DOHH2 (cell line): Measurements from ENCODE around the gene TF.

Experiments used
- H3F3A ChIP-seq: fragments of 200-600 bp; sonication (generic), shearing (Covaris generic); 2 replicates; pipeline ENCODE4 v1.6.0; 2016; ENCODE audit warnings: antibody characterized with exemption, mild to moderate bottlenecking; ENCODE audit not compliant: control insufficient read depth, insufficient read depth
- H3K27ac ChIP-seq: fragments of 200-600 bp; sonication (generic); 2 replicates; pipeline ENCODE4 v1.5.1; 2014; ENCODE audit warnings: low read depth, mild to moderate bottlenecking, low read length, moderate library complexity
- H3K27me3 ChIP-seq: fragments of 200-600 bp; sonication (generic); 2 replicates; pipeline ENCODE4 v1.6.1; 2014; ENCODE audit warnings: mild to moderate bottlenecking, low read length, mixed read lengths; ENCODE audit not compliant: control insufficient read depth
- H3K36me3 ChIP-seq: fragments of 200-600 bp; sonication (generic); 2 replicates; pipeline ENCODE4 v1.6.1; 2014; ENCODE audit warnings: mild to moderate bottlenecking, low read length, moderate library complexity, mixed read lengths; ENCODE audit not compliant: control insufficient read depth
- H3K4me1 ChIP-seq: fragments of 200-600 bp; sonication (generic); 2 replicates; pipeline ENCODE4 v1.6.1; 2014; ENCODE audit warnings: mild to moderate bottlenecking, low read length, mixed read lengths; ENCODE audit not compliant: control insufficient read depth
- H3K4me2 ChIP-seq: fragments of 200-600 bp; sonication (generic); 2 replicates; pipeline ENCODE4 v1.6.0; 2014; ENCODE audit warnings: mild to moderate bottlenecking, low read length, moderate library complexity
- H3K4me3 ChIP-seq: fragments of 200-600 bp; sonication (generic); 2 replicates; pipeline ENCODE4 v1.5.1; 2014; ENCODE audit warnings: mild to moderate bottlenecking, low read length, mixed read lengths
- H3K79me2 ChIP-seq: fragments of 200-600 bp; sonication (generic); 2 replicates; pipeline ENCODE4 v1.6.1; 2014; ENCODE audit warnings: mild to moderate bottlenecking, low read length, mixed read lengths; ENCODE audit not compliant: control insufficient read depth
- H3K9me2 ChIP-seq: fragments of 200-600 bp; sonication (generic); replicated peaks from 2 replicates; pipeline ENCODE4 v1.6.1; 2014; ENCODE audit warnings: mild to moderate bottlenecking, low read length, mixed read lengths; ENCODE audit not compliant: control insufficient read depth
- H3K9me3 ChIP-seq: fragments of 200-600 bp; sonication (generic); 2 replicates; pipeline ENCODE4 v1.6.1; 2014; ENCODE audit warnings: antibody characterized with exemption, low read length, mixed read lengths; ENCODE audit not compliant: control insufficient read depth, insufficient read depth
- H4K20me1 ChIP-seq: fragments of 200-600 bp; sonication (generic); 2 replicates; pipeline ENCODE4 v1.6.0; 2014; ENCODE audit warnings: low read depth, mild to moderate bottlenecking, antibody characterized with exemption, low read length, moderate library complexity; ENCODE audit not compliant: control insufficient read depth, insufficient read depth
- EZH2phosphoT487 ChIP-seq: fragments of 200-600 bp; sonication (generic); IDR thresholded peaks from 2 replicates; pipeline ENCODE4 v1.6.1; 2017; ENCODE audit warnings: borderline replicate concordance, mild to moderate bottlenecking, antibody characterized with exemption, low read length, moderate library complexity, mixed read lengths
- TF ChIP-seq, protein P1 (sequence below): fragments of 200-600 bp; sonication (generic); IDR thresholded peaks from one replicate; pipeline ENCODE4 v1.5.1; 2014; ENCODE audit warnings: antibody characterized with exemption, mild to moderate bottlenecking, low read depth, low read length; ENCODE audit not compliant: poor library complexity, severe bottlenecking

Gene TF

GRCh38 chr3:133699903-133700302, 46.3 kb upstream of the TF start:
- Histone ChIP-seq H3K4me3 (no peak overlapping the region), H3K27ac (no peak overlapping the region), H3K79me2 (no peaks in the 10 kb centered on the region), H3F3A (no peaks in the 10 kb centered on the region), H3K4me2 (no peak overlapping the region), H4K20me1 (no peaks in the 10 kb centered on the region), H3K4me1 (no peaks in the 10 kb centered on the region), H3K9me2 (no peaks in the 10 kb centered on the region), H3K27me3 (0 out of 2 replicates have a peak, but pooled peaks cover 2% of the 10 kb centered on the region), H3K36me3 (no peaks in the 10 kb centered on the region), H3K9me3 (no peaks in the 10 kb centered on the region)
- TF ChIP-seq, protein P1, sequence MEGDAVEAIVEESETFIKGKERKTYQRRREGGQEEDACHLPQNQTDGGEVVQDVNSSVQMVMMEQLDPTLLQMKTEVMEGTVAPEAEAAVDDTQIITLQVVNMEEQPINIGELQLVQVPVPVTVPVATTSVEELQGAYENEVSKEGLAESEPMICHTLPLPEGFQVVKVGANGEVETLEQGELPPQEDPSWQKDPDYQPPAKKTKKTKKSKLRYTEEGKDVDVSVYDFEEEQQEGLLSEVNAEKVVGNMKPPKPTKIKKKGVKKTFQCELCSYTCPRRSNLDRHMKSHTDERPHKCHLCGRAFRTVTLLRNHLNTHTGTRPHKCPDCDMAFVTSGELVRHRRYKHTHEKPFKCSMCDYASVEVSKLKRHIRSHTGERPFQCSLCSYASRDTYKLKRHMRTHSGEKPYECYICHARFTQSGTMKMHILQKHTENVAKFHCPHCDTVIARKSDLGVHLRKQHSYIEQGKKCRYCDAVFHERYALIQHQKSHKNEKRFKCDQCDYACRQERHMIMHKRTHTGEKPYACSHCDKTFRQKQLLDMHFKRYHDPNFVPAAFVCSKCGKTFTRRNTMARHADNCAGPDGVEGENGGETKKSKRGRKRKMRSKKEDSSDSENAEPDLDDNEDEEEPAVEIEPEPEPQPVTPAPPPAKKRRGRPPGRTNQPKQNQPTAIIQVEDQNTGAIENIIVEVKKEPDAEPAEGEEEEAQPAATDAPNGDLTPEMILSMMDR, result no peak
- no peak for TF ChIP-seq EZH2phosphoT487

GRCh38 chr3:133700351-133700750, 45.8 kb upstream of the TF start:
- no peak overlapping the region for H3K4me2 ChIP-seq
- H3F3A ChIP-seq, result no peaks in the 10 kb centered on the region
- H3K9me2 ChIP-seq, result no peaks in the 10 kb centered on the region
- H3K27me3 ChIP-seq, result peaks cover 3% of the 10 kb centered on the region; the same call in 1 of the 2 replicates
- no peak overlapping the region for H3K4me3 ChIP-seq
- H3K9me3 ChIP-seq, result no peaks in the 10 kb centered on the region
- H3K79me2 ChIP-seq, result no peaks in the 10 kb centered on the region
- H3K4me1 ChIP-seq, result no peaks in the 10 kb centered on the region
- H3K27ac ChIP-seq, result no peak overlapping the region
- no peaks in the 10 kb centered on the region for H3K36me3 ChIP-seq
- no peaks in the 10 kb centered on the region for H4K20me1 ChIP-seq
- TF ChIP-seq, protein P1, result no peak
- no peak for TF ChIP-seq EZH2phosphoT487

DNA sequence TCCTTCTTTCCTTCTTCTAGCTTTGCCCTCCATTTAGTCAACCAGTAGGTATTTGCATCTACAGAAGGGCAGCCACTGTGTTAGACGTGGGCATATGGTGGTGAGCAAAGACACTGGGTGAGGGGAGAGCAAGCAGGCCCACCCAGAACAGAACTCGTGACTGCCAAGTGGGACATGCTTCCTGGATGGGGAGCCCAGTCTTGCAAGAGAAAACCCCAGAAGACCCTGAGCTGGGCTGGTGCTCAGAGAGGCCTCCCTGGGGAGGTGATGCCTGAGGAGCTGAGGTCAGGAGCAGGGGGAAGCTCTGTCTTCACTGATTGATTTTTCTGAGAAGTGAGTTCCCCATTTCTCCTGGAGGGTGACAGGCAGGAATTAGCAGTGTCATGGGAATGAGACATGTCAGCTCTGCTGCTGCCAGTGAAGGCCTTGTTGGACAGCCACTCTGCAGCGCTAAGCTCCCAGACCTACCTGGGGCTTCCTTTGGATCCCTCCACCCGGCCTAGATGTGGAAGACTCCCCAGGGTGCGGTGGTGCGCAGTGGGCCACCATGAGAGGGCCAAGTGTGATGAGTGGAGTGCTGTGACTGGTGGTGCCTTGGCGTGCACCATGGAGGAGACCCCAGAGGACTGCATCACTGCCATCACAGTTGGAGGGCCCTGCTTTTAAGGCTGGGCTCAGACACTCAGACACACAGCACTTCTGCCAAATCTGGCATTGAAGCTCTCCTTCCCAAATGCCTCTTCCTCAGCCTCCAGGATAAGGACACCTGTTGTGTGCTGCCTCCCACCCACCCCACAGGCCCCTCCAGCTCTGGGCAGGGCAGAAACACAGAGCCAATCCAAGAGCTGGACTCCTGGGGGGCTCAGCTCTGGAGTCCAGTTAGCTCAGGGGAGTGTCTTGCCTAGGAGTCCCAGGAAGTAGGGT, 44.5 kb upstream of the TF start:
- TF ChIP-seq, protein P1, result no peak
- no peak for TF ChIP-seq EZH2phosphoT487
- Histone ChIP-seq H3K9me2 (no peaks in the 10 kb centered on the region), H3K36me3 (no peaks in the 10 kb centered on the region), H3K4me2 (no peak overlapping the region), H4K20me1 (no peaks in the 10 kb centered on the region), H3F3A (no peaks in the 10 kb centered on the region), H3K79me2 (no peaks in the 10 kb centered on the region), H3K27ac (no peak overlapping the region), H3K4me1 (no peaks in the 10 kb centered on the region), H3K4me3 (no peak overlapping the region), H3K9me3 (no peaks in the 10 kb centered on the region), H3K27me3 (peaks cover 15% of the 10 kb centered on the region)
